ENCODE measurements around the gene OS9. TPM values are rescaled to one million over a fixed set of nuclear protein-coding genes. Genes with fewer than 3 reads are reported as not detected.

OS9 gene
- total and polyA plus RNA-seq, 2 donors (not counting 3 experiments of a cell fraction or from before 2014, with no cell fraction given): 212 to 561 TPM

GRCh38 chr12:57694459-57695019 lies 607 bp downstream of the OS9 start:
- ChIA-PET CTCF (interaction anchor here (1.1 to 3.5 kb wide), 4 partner anchors 32 to 111 kb away, joined by 4 to 25 read pairs (median 6); partner anchors contain the start of gene B4GALNT1), POLR2A (no interaction called here)
- peaks cover 4 to 8% of the 10 kb centered on the region in 2 experiments for H3K36me3 ChIP-seq (ENCODE audit: control insufficient read depth in 2 of 2, extremely low read depth in 1 of 2, insufficient read depth in 2 of 2, low read length in 2 of 2)
- H3K4me3 ChIP-seq (replicated peaks in 1 of 3; ENCODE audit: insufficient read depth in 1 of 3, low read depth in 1 of 3, low read length in 3 of 3): peak overlapping the region; percentile 38 to 77 (median 72)
- TF ChIP-seq MAX (IDR thresholded peaks at IDR 0.05; ENCODE audit: insufficient read depth, insufficient read length) (no peak), POLR2A (IDR thresholded peaks at IDR 0.05; ENCODE audit: low read depth, low read length) (peak; percentile 2), POLR2AphosphoS5 (IDR thresholded peaks at IDR 0.05; ENCODE audit: insufficient read depth, low read depth, low read length) (no peak), FOS (IDR thresholded peaks at IDR 0.05; ENCODE audit: borderline replicate concordance, insufficient read depth, low read length) (no peak), MYC (IDR thresholded peaks at IDR 0.05; ENCODE audit: low read depth, low read length) (no peak)
- peak overlapping the region; percentile 78 for H3K4me2 ChIP-seq (ENCODE audit: insufficient read depth, low read length)
- FAIRE-seq: peak; percentile 4
- H4K20me1 ChIP-seq (replicated peaks; ENCODE audit: control insufficient read depth, extremely low read depth, insufficient read depth, low read length): no peaks in the 10 kb centered on the region
- peak overlapping the region; percentile 36 for H3K27ac ChIP-seq (ENCODE audit: insufficient read depth, low read depth, low read length)
- intact Hi-C loops (cut with micrococcal nuclease) (loop anchor here (1.0 to 5.0 kb wide), 2 partner anchors 32 to 147 kb away; partner anchors contain the start of gene DCTN2), dilution Hi-C loops (cut with MboI; ENCODE audit: extremely low pct_ligation_motif_present, low sequenced_read_pairs) (no loop called here)
- peaks cover 3% of the 10 kb centered on the region for H3K79me2 ChIP-seq (ENCODE audit: control insufficient read depth, insufficient read depth, low read length)
- peak; percentile 64 for DNase-seq (ENCODE audit: low read depth, low spot score)
- peaks cover 7% of the 10 kb centered on the region for H3K4me1 ChIP-seq (ENCODE audit: control insufficient read depth, extremely low read depth, insufficient read depth, low read length)
- no peaks in the 10 kb centered on the region for H3K9me3 ChIP-seq (replicated peaks; ENCODE audit: control insufficient read depth, insufficient read depth, low read length)
- peak overlapping the region; percentile 81 for H3K9ac ChIP-seq (replicated peaks; ENCODE audit: extremely low read depth, insufficient read depth, low read length)
- TSS peak; percentile 57 for BruUV-seq (replicated peaks)
- H2AFZ ChIP-seq (ENCODE audit: low read depth, low read length): peak overlapping the region; percentile 90
- no peaks in the 10 kb centered on the region for H3K9me1 ChIP-seq (replicated peaks; ENCODE audit: control insufficient read depth, extremely low read depth, insufficient read depth, low read length)
- H3K27me3 ChIP-seq (ENCODE audit: control insufficient read depth in 2 of 2, insufficient read depth in 2 of 2, low read length in 2 of 2): no peaks in the 10 kb centered on the region

- peaks cover 7% of the 10 kb centered on the region for H3K4me1 ChIP-seq (ENCODE audit: control insufficient read depth, extremely low read depth, insufficient read depth, low read length)
- H3K9ac ChIP-seq (replicated peaks; ENCODE audit: extremely low read depth, insufficient read depth, low read length): no peak overlapping the region
- ChIA-PET POLR2A (no interaction called here), CTCF (no interaction called here)
- dilution Hi-C loops (cut with MboI; ENCODE audit: extremely low pct_ligation_motif_present, low sequenced_read_pairs) (no loop called here), intact Hi-C loops (cut with micrococcal nuclease) (no loop called here)
- H3K36me3 ChIP-seq (ENCODE audit: control insufficient read depth in 2 of 2, extremely low read depth in 1 of 2, insufficient read depth in 2 of 2, low read length in 2 of 2): peaks cover 4 to 8% of the 10 kb centered on the region in 2 experiments
- H3K4me2 ChIP-seq (ENCODE audit: insufficient read depth, low read length): no peak overlapping the region
- no peak overlapping the region for H3K4me3 ChIP-seq (replicated peaks in 1 of 3; ENCODE audit: insufficient read depth in 1 of 3, low read depth in 1 of 3, low read length in 3 of 3)
- H3K27me3 ChIP-seq (ENCODE audit: control insufficient read depth in 2 of 2, insufficient read depth in 2 of 2, low read length in 2 of 2): no peaks in the 10 kb centered on the region
- no peak for FAIRE-seq
- no TSS peak for BruUV-seq (replicated peaks)
- H4K20me1 ChIP-seq (replicated peaks; ENCODE audit: control insufficient read depth, extremely low read depth, insufficient read depth, low read length): no peaks in the 10 kb centered on the region
- no peaks in the 10 kb centered on the region for H3K9me3 ChIP-seq (replicated peaks; ENCODE audit: control insufficient read depth, insufficient read depth, low read length)
- no peaks in the 10 kb centered on the region for H3K9me1 ChIP-seq (replicated peaks; ENCODE audit: control insufficient read depth, extremely low read depth, insufficient read depth, low read length)
- TF ChIP-seq MAX (IDR thresholded peaks at IDR 0.05; ENCODE audit: insufficient read depth, insufficient read length) (no peak), GATA2 (IDR thresholded peaks at IDR 0.05; ENCODE audit: insufficient read depth, insufficient read length, low read depth, low read length) (no peak), EZH2 (IDR thresholded peaks at IDR 0.05; ENCODE audit: borderline replicate concordance, low read depth, low read length, severe bottlenecking) (no peak), POLR2AphosphoS5 (IDR thresholded peaks at IDR 0.05; ENCODE audit: insufficient read depth, low read depth, low read length) (no peak), POLR2A (IDR thresholded peaks at IDR 0.05; ENCODE audit: low read depth, low read length) (no peak), CTCF (IDR thresholded peaks at IDR 0.05; ENCODE audit: extremely low read depth in 1 of 2, insufficient read depth in 1 of 2, low read depth in 1 of 2, low read length in 2 of 2) (no peak), JUN (IDR thresholded peaks at IDR 0.05; ENCODE audit: borderline replicate concordance, insufficient read depth, insufficient read length, low read depth) (no peak), MYC (IDR thresholded peaks at IDR 0.05; ENCODE audit: low read depth, low read length) (no peak), FOS (IDR thresholded peaks at IDR 0.05; ENCODE audit: borderline replicate concordance, insufficient read depth, low read length) (no peak)
- no peak overlapping the region for H3K27ac ChIP-seq (ENCODE audit: insufficient read depth, low read depth, low read length)
- no peak for DNase-seq (ENCODE audit: low read depth, low spot score)
- H2AFZ ChIP-seq (ENCODE audit: low read depth, low read length): no peak overlapping the region
- peaks cover 3% of the 10 kb centered on the region for H3K79me2 ChIP-seq (ENCODE audit: control insufficient read depth, insufficient read depth, low read length)
Measured at GRCh38 chr12:57695770-57696432, 2.0 kb downstream of the OS9 start.
